GM23338 (cell line): ENCODE measurements around the gene CRISP1. TPM values are rescaled to one million over a fixed set of nuclear protein-coding genes. Genes with fewer than 3 reads are reported as not detected.

ENCODE experiments used
- ATAC-seq: fragments of 200-7000 bp; cut with Tn5 transposase; 3 replicates; pipeline ENCODE4 v1.9.1; 2020
- DNase-seq: peaks from one replicate; pipeline ENCODE4 v3.0.0-alpha.2; 2015; ENCODE audit warnings: low spot score
- H2AFZ ChIP-seq: fragments of 200-600 bp; sonication (generic); 2 replicates; pipeline ENCODE4 v1.8.0; 2016; ENCODE audit warnings: antibody characterized with exemption, mild to moderate bottlenecking, moderate library complexity
- H3F3A ChIP-seq: fragments of 200-600 bp; sonication (generic); replicated peaks from 2 replicates; pipeline ENCODE4 v1.8.0; 2017; ENCODE audit warnings: antibody characterized with exemption, mixed run types, low read depth
- H3K27ac ChIP-seq: fragments of 200-600 bp; sonication (generic); 2 replicates; pipeline ENCODE4 v1.6.1; 2016; ENCODE audit warnings: low read depth
- H3K27me3 ChIP-seq: fragments of 200-600 bp; sonication (generic); 2 replicates; pipeline ENCODE4 v1.8.0; 2016; ENCODE audit warnings: mild to moderate bottlenecking, mixed run types, moderate library complexity; ENCODE audit not compliant: insufficient read depth
- H3K36me3 ChIP-seq: fragments of 200-600 bp; sonication (generic); 2 replicates; pipeline ENCODE4 v1.8.0; 2016; ENCODE audit warnings: mild to moderate bottlenecking; ENCODE audit not compliant: insufficient read depth
- H3K4me1 ChIP-seq: fragments of 200-600 bp; sonication (generic); 2 replicates; pipeline ENCODE4 v1.8.0; 2016; ENCODE audit warnings: mild to moderate bottlenecking, moderate library complexity; ENCODE audit not compliant: insufficient read depth
- H3K4me2 ChIP-seq: fragments of 200-600 bp; sonication (generic); 2 replicates; pipeline ENCODE4 v1.7.1; 2017; ENCODE audit warnings: mixed run types
- H3K4me3 ChIP-seq: fragments of 200-600 bp; sonication (generic); 2 replicates; pipeline ENCODE4 v1.6.1; 2016; ENCODE audit warnings: mixed run types
- H3K79me2 ChIP-seq: fragments of 200-600 bp; sonication (generic); replicated peaks from 2 replicates; pipeline ENCODE4 v1.8.0; 2017; ENCODE audit warnings: mild to moderate bottlenecking; ENCODE audit not compliant: insufficient read depth
- H3K9me2 ChIP-seq: fragments of 200-600 bp; sonication (generic); 2 replicates; pipeline ENCODE4 v1.8.0; 2017; ENCODE audit not compliant: insufficient read depth
- H4K20me1 ChIP-seq: fragments of 200-600 bp; sonication (generic); replicated peaks from 2 replicates; pipeline ENCODE4 v1.8.0; 2017; ENCODE audit warnings: mild to moderate bottlenecking; ENCODE audit not compliant: insufficient read depth
- H3K27ac Mint-ChIP-seq: 2 replicates; pipeline ENCODE4 v1.8.0; 2020; ENCODE audit warnings: inconsistent platforms, mild to moderate bottlenecking, moderate library complexity, mixed read lengths
- H3K27me3 Mint-ChIP-seq: 3 replicates; pipeline ENCODE4 v1.8.0; 2022; ENCODE audit warnings: low read depth, mild to moderate bottlenecking, moderate library complexity, mixed read lengths, inconsistent platforms; ENCODE audit not compliant: insufficient read depth, poor library complexity
- H3K36me3 Mint-ChIP-seq: 3 replicates; pipeline ENCODE4 v1.8.0; 2021; ENCODE audit warnings: low read depth, mild to moderate bottlenecking, inconsistent platforms, moderate library complexity, mixed read lengths
- H3K4me1 Mint-ChIP-seq: 3 replicates; pipeline ENCODE4 v1.8.0; 2020; ENCODE audit warnings: mild to moderate bottlenecking, inconsistent platforms, mixed read lengths
- H3K4me3 Mint-ChIP-seq: 3 replicates; pipeline ENCODE4 v1.8.0; 2021; ENCODE audit warnings: moderate library complexity, mild to moderate bottlenecking, inconsistent platforms, mixed read lengths
- H3K9me3 Mint-ChIP-seq: 3 replicates; pipeline ENCODE4 v1.8.0; 2020; ENCODE audit warnings: moderate library complexity, mild to moderate bottlenecking, inconsistent platforms, mixed read lengths
- EZH2phosphoT487 ChIP-seq: fragments of 200-600 bp; sonication (generic); IDR thresholded peaks from one replicate; pipeline ENCODE4 v1.8.1; 2018; ENCODE audit warnings: antibody characterized with exemption; ENCODE audit not compliant: unreplicated experiment
- POLR2AphosphoS5 ChIP-seq: IDR thresholded peaks from 2 replicates; pipeline ENCODE4 v1.6.1; 2016; ENCODE audit warnings: antibody characterized with exemption, low read depth
- polyA plus RNA-seq: library from polyadenylated mRNA; unstranded; fragments of >200 nt; fragmentation: Nextera tagmentation; extraction: Ambion mirVana; gene quantifications from 2 replicates; pipeline ENCODE4 v1.2.1, GENCODE V29; 2016
- total RNA-seq: library from RNA; depleted of rRNA; stranded (reverse); fragments of >200 nt; shearing (Covaris generic); gene quantifications from 2 replicates; pipeline ENCODE4 v1.2.3, GENCODE V29; 2014
- TF ChIP-seq, protein P1 (sequence below): IDR thresholded peaks from 2 replicates; pipeline ENCODE4 v1.6.1; 2016; ENCODE audit warnings: antibody characterized with exemption
- TF ChIP-seq, protein P2 (sequence below): fragments of 250-450 bp; sonication (Bioruptor Pico); IDR thresholded peaks from 2 replicates; pipeline ENCODE4 v1.5.0; 2020; ENCODE audit warnings: mild to moderate bottlenecking, moderate library complexity
- TF ChIP-seq, protein P3 (sequence below), 2 experiments: fragments of 200-600 bp in 1 of 2; sonication (generic) in 1 of 2; conservative IDR thresholded peaks; 2 replicates each; pipeline versions ENCODE4 v1.5.1 to v1.6.1; 2016 to 2017; ENCODE audit warnings: antibody characterized with exemption in 2 of 2, low read depth in 2 of 2, mild to moderate bottlenecking in 2 of 2, moderate library complexity in 1 of 2

The CRISP1 gene
- total and polyA plus RNA-seq, 2 experiments from 2014 or later: not detected

DNA sequence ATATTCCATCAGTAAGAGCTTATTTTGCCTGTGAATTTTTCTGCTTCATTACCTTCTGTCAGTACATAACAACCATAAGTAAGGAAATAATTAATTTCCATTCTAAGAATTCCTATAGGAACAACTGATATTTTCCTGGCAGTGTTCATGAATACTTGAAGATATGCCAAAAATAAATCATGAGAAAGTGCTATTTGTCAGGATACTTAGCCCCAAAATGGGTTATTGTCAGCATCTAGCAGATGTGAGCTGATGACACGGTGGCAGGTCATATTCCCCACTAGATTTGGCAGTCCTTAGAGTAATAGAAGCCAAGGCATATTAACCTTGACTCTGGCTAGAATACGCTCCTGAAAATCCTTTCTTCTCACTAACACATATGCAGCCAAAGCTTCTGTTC is 43.2 kb upstream of the CRISP1 start:
- H3K9me2 ChIP-seq: no peaks in the 10 kb centered on the region
- no peaks in the 10 kb centered on the region for H3K27me3 ChIP-seq
- no peak overlapping the region; the same call in 1 of the 2 replicates for H2AFZ ChIP-seq
- no peak for TF ChIP-seq POLR2AphosphoS5
- ATAC-seq (no peak), DNase-seq (no peak)
- peaks cover 79% of the 10 kb centered on the region for H3K4me1 ChIP-seq
- H3K27ac ChIP-seq: no peak overlapping the region
- H3K36me3 ChIP-seq: no peaks in the 10 kb centered on the region
- H3K36me3 Mint-ChIP-seq: no peaks in the 10 kb centered on the region
- no peaks in the 10 kb centered on the region for H4K20me1 ChIP-seq
- no peak overlapping the region for H3K27ac Mint-ChIP-seq
- peak overlapping the region; percentile 23; the same call in 1 of the 2 replicates for H3K4me2 ChIP-seq
- 0 out of 2 replicates have a peak, but pooled peaks cover 8% of the 10 kb centered on the region for H3F3A ChIP-seq
- no peak overlapping the region for H3K4me3 Mint-ChIP-seq
- no peak overlapping the region for H3K4me3 ChIP-seq
- H3K4me1 Mint-ChIP-seq: peaks cover 66% of the 10 kb centered on the region
- H3K9me3 Mint-ChIP-seq: no peaks in the 10 kb centered on the region
- H3K79me2 ChIP-seq: no peaks in the 10 kb centered on the region
- H3K27me3 Mint-ChIP-seq: no peaks in the 10 kb centered on the region

DNA sequence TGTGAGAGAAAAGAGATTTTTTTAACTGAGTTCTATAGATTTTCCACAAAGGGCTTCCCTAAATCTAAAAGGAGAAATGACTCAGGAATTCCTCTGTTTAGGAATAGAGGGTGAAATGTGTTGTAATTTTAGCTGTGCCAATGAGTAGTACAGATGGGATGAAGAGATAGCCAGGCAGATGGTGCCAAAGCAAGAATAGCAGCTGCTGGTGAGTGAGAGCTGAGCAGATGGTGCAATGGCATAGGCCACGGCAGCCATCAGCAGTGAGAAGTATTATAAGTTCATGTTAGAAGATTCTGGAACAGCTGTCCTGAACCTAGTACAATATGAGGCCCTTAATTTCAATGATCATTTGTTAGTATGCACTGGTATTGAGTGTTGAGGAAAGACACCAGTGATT is 40.2 kb upstream of the CRISP1 start:
- no peaks in the 10 kb centered on the region for H3K79me2 ChIP-seq
- Mint-ChIP-seq H3K9me3 (no peaks in the 10 kb centered on the region), H3K36me3 (no peaks in the 10 kb centered on the region), H3K27me3 (no peaks in the 10 kb centered on the region), H3K27ac (no peak overlapping the region), H3K4me1 (peaks cover 50% of the 10 kb centered on the region), H3K4me3 (no peak overlapping the region)
- ATAC-seq (no peak), DNase-seq (no peak)
- H3K4me3 ChIP-seq: no peak overlapping the region
- H3K27me3 ChIP-seq: no peaks in the 10 kb centered on the region
- no peak overlapping the region for H3K4me2 ChIP-seq
- no peaks in the 10 kb centered on the region for H4K20me1 ChIP-seq
- no peak overlapping the region for H2AFZ ChIP-seq
- H3K9me2 ChIP-seq: no peaks in the 10 kb centered on the region
- H3K36me3 ChIP-seq: no peaks in the 10 kb centered on the region
- H3F3A ChIP-seq: 0 out of 2 replicates have a peak, but pooled peaks cover 8% of the 10 kb centered on the region
- no peak overlapping the region for H3K27ac ChIP-seq
- TF ChIP-seq, protein P1, sequence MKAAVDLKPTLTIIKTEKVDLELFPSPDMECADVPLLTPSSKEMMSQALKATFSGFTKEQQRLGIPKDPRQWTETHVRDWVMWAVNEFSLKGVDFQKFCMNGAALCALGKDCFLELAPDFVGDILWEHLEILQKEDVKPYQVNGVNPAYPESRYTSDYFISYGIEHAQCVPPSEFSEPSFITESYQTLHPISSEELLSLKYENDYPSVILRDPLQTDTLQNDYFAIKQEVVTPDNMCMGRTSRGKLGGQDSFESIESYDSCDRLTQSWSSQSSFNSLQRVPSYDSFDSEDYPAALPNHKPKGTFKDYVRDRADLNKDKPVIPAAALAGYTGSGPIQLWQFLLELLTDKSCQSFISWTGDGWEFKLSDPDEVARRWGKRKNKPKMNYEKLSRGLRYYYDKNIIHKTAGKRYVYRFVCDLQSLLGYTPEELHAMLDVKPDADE: no peak
- peaks cover 54% of the 10 kb centered on the region for H3K4me1 ChIP-seq

GRCh38 chr6:49905296-49905695 is 39.0 kb upstream of the CRISP1 start:
- ATAC-seq: no peak
- no peaks in the 10 kb centered on the region for H3K27me3 Mint-ChIP-seq
- no peaks in the 10 kb centered on the region for H3K9me3 Mint-ChIP-seq
- Histone ChIP-seq H3K27me3 (no peaks in the 10 kb centered on the region), H3F3A (no peaks in the 10 kb centered on the region), H3K4me2 (no peak overlapping the region), H3K9me2 (no peaks in the 10 kb centered on the region), H3K27ac (no peak overlapping the region), H3K4me1 (peaks cover 43% of the 10 kb centered on the region), H3K36me3 (no peaks in the 10 kb centered on the region), H4K20me1 (no peaks in the 10 kb centered on the region), H3K79me2 (no peaks in the 10 kb centered on the region), H3K4me3 (no peak overlapping the region), H2AFZ (no peak overlapping the region)
- no peak for DNase-seq
- no peaks in the 10 kb centered on the region for H3K36me3 Mint-ChIP-seq
- no peak overlapping the region for H3K4me3 Mint-ChIP-seq
- H3K4me1 Mint-ChIP-seq: peaks cover 40% of the 10 kb centered on the region
- no peak overlapping the region for H3K27ac Mint-ChIP-seq
- no peak for TF ChIP-seq EZH2phosphoT487
- TF ChIP-seq, protein P2, sequence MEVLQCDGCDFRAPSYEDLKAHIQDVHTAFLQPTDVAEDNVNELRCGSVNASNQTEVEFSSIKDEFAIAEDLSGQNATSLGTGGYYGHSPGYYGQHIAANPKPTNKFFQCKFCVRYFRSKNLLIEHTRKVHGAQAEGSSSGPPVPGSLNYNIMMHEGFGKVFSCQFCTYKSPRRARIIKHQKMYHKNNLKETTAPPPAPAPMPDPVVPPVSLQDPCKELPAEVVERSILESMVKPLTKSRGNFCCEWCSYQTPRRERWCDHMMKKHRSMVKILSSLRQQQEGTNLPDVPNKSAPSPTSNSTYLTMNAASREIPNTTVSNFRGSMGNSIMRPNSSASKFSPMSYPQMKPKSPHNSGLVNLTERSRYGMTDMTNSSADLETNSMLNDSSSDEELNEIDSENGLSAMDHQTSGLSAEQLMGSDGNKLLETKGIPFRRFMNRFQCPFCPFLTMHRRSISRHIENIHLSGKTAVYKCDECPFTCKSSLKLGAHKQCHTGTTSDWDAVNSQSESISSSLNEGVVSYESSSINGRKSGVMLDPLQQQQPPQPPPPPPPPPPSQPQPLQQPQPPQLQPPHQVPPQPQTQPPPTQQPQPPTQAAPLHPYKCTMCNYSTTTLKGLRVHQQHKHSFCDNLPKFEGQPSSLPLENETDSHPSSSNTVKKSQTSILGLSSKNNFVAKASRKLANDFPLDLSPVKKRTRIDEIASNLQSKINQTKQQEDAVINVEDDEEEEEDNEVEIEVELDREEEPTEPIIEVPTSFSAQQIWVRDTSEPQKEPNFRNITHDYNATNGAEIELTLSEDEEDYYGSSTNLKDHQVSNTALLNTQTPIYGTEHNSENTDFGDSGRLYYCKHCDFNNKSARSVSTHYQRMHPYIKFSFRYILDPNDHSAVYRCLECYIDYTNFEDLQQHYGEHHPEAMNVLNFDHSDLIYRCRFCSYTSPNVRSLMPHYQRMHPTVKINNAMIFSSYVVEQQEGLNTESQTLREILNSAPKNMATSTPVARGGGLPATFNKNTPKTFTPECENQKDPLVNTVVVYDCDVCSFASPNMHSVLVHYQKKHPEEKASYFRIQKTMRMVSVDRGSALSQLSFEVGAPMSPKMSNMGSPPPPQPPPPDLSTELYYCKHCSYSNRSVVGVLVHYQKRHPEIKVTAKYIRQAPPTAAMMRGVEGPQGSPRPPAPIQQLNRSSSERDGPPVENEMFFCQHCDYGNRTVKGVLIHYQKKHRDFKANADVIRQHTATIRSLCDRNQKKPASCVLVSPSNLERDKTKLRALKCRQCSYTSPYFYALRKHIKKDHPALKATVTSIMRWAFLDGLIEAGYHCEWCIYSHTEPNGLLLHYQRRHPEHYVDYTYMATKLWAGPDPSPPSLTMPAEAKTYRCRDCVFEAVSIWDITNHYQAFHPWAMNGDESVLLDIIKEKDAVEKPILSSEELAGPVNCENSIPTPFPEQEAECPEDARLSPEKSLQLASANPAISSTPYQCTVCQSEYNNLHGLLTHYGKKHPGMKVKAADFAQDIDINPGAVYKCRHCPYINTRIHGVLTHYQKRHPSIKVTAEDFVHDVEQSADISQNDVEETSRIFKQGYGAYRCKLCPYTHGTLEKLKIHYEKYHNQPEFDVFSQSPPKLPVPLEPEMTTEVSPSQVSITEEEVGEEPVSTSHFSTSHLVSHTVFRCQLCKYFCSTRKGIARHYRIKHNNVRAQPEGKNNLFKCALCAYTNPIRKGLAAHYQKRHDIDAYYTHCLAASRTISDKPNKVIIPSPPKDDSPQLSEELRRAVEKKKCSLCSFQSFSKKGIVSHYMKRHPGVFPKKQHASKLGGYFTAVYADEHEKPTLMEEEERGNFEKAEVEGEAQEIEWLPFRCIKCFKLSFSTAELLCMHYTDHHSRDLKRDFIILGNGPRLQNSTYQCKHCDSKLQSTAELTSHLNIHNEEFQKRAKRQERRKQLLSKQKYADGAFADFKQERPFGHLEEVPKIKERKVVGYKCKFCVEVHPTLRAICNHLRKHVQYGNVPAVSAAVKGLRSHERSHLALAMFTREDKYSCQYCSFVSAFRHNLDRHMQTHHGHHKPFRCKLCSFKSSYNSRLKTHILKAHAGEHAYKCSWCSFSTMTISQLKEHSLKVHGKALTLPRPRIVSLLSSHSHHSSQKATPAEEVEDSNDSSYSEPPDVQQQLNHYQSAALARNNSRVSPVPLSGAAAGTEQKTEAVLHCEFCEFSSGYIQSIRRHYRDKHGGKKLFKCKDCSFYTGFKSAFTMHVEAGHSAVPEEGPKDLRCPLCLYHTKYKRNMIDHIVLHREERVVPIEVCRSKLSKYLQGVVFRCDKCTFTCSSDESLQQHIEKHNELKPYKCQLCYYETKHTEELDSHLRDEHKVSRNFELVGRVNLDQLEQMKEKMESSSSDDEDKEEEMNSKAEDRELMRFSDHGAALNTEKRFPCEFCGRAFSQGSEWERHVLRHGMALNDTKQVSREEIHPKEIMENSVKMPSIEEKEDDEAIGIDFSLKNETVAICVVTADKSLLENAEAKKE (CRISPR knock-in tag): no peak
- TF ChIP-seq, protein P1: no peak
- TF ChIP-seq, protein P3, sequence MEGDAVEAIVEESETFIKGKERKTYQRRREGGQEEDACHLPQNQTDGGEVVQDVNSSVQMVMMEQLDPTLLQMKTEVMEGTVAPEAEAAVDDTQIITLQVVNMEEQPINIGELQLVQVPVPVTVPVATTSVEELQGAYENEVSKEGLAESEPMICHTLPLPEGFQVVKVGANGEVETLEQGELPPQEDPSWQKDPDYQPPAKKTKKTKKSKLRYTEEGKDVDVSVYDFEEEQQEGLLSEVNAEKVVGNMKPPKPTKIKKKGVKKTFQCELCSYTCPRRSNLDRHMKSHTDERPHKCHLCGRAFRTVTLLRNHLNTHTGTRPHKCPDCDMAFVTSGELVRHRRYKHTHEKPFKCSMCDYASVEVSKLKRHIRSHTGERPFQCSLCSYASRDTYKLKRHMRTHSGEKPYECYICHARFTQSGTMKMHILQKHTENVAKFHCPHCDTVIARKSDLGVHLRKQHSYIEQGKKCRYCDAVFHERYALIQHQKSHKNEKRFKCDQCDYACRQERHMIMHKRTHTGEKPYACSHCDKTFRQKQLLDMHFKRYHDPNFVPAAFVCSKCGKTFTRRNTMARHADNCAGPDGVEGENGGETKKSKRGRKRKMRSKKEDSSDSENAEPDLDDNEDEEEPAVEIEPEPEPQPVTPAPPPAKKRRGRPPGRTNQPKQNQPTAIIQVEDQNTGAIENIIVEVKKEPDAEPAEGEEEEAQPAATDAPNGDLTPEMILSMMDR (conservative IDR thresholded peaks at IDR 0.05; ENCODE audit: low read depth in 2 of 2): no peak
